Measurements from ENCODE around the gene FSD2.
"Not testable (repeated sequence)": the region's sequence is repeated elsewhere in the genome, so short reads cannot be mapped to it uniquely, and the experiment has no call there.

Gene FSD2

DNA sequence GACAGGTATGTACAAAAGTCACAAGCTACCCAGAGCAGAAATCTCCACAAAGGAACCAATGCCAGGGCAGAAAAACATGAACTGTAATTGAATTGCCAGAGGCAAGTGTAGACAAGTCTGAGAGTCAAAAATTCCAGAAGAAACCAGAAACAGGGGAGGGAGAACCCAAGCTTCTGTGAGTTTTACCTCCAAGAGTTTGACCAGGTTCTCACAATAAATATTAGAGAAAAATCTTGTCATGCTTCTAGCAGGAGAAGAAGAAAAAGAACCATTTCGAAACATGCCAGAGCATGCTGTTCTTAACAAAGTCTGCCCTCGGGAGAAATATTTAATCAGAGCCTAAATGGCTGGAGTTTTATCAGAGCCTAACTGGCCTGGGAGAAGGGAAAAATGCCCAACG is 63.7 kb downstream of the FSD2 start:
- DNase-seq (ENCODE audit: low read depth in 2 of 2) = no peak

GRCh38 chr15:82739086-82739485 is 66.8 kb downstream of the FSD2 start:
- DNase-seq (ENCODE audit: low read depth in 2 of 2) = no peak

DNA sequence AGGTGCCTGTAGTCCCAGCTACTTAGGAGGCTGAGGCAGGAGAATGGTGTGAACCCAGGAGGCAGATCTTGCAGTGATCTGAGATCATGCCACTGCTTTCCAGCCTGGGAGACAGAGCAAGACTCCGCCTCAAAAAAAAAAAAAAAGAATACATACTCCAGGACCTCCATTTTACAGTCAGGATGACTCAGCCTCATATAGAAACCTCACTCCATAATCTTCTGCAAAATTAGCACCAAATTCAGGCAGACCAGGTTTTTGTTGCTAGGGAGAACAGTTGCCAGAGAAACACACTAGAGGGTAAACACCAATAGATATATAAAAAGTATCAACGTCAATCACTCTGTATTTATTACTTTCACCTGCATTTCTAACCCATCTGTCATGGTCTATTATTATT is 67.9 kb downstream of the FSD2 start:
- no peak for DNase-seq (ENCODE audit: low read depth in 2 of 2)

GRCh38 chr15:82731527-82731926 is 74.3 kb downstream of the FSD2 start:
- no peak for DNase-seq (ENCODE audit: low read depth in 2 of 2)

DNA sequence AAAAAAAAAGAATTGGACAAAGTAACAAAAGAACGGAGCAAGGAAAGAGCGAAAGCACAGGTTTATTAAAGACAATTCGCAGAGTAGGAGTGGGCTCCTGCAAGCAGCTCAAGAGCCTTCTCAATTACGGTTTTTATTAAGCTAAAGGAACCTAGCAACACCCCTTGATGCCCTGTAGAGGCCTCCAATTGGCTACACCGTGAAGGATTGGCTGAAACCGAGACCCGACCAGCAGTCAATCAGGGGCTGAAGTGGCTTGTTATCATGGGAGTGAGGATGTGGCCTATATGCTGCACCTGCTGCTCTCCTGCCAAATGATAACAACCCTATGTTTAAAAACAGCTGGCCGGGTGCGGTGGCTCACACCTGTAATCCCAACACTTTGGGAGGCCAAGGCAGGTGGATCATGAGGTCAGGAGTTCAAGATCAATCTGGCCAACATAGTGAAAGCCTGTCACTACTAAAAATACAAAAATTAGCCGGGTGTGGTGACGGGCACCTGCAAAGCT is 75.8 kb downstream of the FSD2 start:
- no peak for DNase-seq (ENCODE audit: low read depth in 2 of 2)

GRCh38 chr15:82726816-82727215 is 79.1 kb downstream of the FSD2 start:
- no peak for DNase-seq (ENCODE audit: low read depth in 2 of 2)

- no peak for DNase-seq (ENCODE audit: low read depth in 2 of 2)
Observed at GRCh38 chr15:82715003-82715402, 90.9 kb downstream of the FSD2 start.

DNA sequence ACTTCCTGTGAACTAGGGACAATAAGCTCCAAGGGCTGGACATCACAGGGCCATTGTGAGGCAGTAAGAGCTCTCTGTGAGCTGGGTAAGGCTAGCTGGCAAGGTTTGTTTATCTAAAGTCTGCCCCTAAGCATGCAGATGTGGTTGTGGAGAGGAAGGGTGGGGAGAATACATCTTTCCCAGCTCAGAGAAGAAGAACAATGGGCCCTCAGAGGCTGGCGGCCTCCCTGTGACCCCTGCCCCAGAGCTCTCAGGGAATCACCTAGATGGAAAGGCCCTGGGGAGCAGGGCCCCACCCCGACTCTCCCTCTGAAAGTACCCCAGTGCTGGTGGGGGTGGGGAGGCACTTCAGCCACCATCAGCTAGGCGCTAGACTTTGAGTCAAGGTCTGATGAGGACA is 91.9 kb downstream of the FSD2 start:
- no peak for DNase-seq (ENCODE audit: low read depth in 2 of 2)

- no peak for DNase-seq (ENCODE audit: low read depth in 2 of 2)
Observed at GRCh38 chr15:82712036-82712435, 93.8 kb downstream of the FSD2 start.

- DNase-seq (ENCODE audit: low read depth in 2 of 2) = no peak
Observed at GRCh38 chr15:82710926-82711490, 94.9 kb downstream of the FSD2 start.

GRCh38 chr15:82710208-82710555 is 95.7 kb downstream of the FSD2 start:
- DNase-seq (ENCODE audit: low read depth in 2 of 2) = no peak

- DNase-seq (ENCODE audit: low read depth in 2 of 2) = peak; percentile 51 to 65
Observed at GRCh38 chr15:82709421-82710207, 96.3 kb downstream of the FSD2 start, which contains the start of gene AP3B2. Gene AP3B2 (minus strand): TSS chr15:82709875. CDS start chr15:82709706, 169 bp downstream.

DNA sequence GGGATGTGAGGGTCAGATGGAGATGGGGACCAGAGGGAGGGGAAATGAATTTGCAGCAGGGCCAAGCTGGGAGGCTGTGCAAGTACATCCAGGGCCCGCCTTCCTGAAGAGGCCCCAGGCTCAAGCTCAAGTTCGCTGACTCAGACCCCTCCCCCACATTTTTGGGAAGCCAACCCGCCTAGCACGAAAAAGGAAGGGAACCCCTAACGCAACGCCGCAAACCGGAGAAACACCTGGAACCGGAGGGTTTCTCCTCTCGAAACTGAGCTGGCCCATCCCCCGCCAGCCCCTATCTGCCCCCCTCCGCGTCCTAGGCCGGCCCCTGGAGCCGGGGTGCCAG is 96.8 kb downstream of the FSD2 start:
- no peak for DNase-seq (ENCODE audit: low read depth in 2 of 2)

DNA sequence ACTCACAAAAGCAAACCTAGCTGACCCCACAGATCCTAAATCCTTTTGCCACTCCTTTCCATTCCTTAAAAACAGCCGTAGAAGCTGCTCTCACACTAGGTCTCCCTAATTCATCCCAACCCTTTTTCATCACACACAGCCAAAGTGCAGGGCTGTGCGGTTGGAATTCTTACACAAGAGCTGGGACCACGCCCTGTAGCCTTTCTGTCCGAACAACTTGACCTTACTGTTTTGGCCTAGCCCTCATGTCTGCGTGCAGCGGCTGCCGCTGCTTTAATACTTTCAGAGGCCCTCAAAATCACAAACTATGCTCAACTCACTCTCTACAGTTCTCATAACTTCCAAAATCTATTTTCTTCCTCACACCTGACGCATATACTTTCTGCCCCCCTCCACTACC is 100.0 kb downstream of the FSD2 start:
- DNase-seq (ENCODE audit: low read depth in 2 of 2) = not testable (repeated sequence)

Measured in stimulated activated CD4-positive, alpha-beta T cell treated with anti-CD3 and anti-CD28 coated beads, Interleukin-12 subunit alpha, Interleukin-12 subunit beta, amount 100 ng/mL, for 24 hours (primary cell).